A673 (cell line): Measurements from ENCODE around the gene C1QB. TPM values are rescaled to one million over a fixed set of nuclear protein-coding genes. Genes with fewer than 3 reads are reported as not detected.

Experiments used
- BruUV-seq: library from RNA; stranded (reverse); fragments of 400-500 nt; replicated peaks from 2 replicates; lab custom pipeline; 2021; lab: Mats Ljungman, UMichigan
- CTCF ChIA-PET: fragments of 300-600 bp; sonication (Branson Sonifier 250); formaldehyde crosslinking; loops from one replicate; lab custom pipeline; 2022; ENCODE audit warnings: antibody characterized with exemption; lab: Charles Lee
- POLR2A ChIA-PET: fragments of 300-600 bp; sonication (Branson Sonifier 250); formaldehyde crosslinking; loops from one replicate; lab custom pipeline; 2022; ENCODE audit warnings: antibody characterized with exemption; ENCODE audit not compliant: low non-redundant PET; lab: Charles Lee
- DNase-seq: peaks from one replicate; pipeline ENCODE4 v3.0.0-alpha.2; 2015; ENCODE audit warnings: low spot score
- H3K27ac ChIP-seq: fragments of 200-600 bp; sonication (generic); 2 replicates; pipeline ENCODE4 v1.5.1; 2016; ENCODE audit warnings: mixed run types, low read depth, mild to moderate bottlenecking, mixed read lengths, antibody characterized with exemption, low read length; ENCODE audit not compliant: poor library complexity, severe bottlenecking
- H3K27me3 ChIP-seq: fragments of 200-600 bp; sonication (generic); replicated peaks from 2 replicates; pipeline ENCODE4 v1.6.1; 2017; ENCODE audit warnings: mixed run types, low read depth, mild to moderate bottlenecking, mixed read lengths, antibody characterized with exemption, low read length; ENCODE audit not compliant: insufficient read depth, poor library complexity
- H3K36me3 ChIP-seq: fragments of 200-600 bp; sonication (generic); 2 replicates; pipeline ENCODE4 v1.6.1; 2016; ENCODE audit warnings: mixed run types, mild to moderate bottlenecking, mixed read lengths, antibody characterized with exemption, low read length; ENCODE audit not compliant: insufficient read depth, poor library complexity, severe bottlenecking
- H3K4me1 ChIP-seq: fragments of 200-600 bp; sonication (generic); 2 replicates; pipeline ENCODE4 v1.6.1; 2017; ENCODE audit warnings: mixed run types, mild to moderate bottlenecking, mixed read lengths, antibody characterized with exemption, low read length; ENCODE audit not compliant: insufficient read depth, poor library complexity, severe bottlenecking
- H3K4me3 ChIP-seq: fragments of 200-600 bp; sonication (generic); 2 replicates; pipeline ENCODE4 v1.5.1; 2016; ENCODE audit warnings: low read depth, mixed run types, mild to moderate bottlenecking, mixed read lengths, low read length; ENCODE audit not compliant: poor library complexity, severe bottlenecking
- H3K9me3 ChIP-seq: fragments of 200-600 bp; sonication (generic); 2 replicates; pipeline ENCODE4 v1.6.1; 2016; ENCODE audit warnings: mixed run types, low read depth, mild to moderate bottlenecking, mixed read lengths, antibody characterized with exemption, low read length; ENCODE audit not compliant: poor library complexity, severe bottlenecking
- CTCF ChIP-seq: fragments of 300-800, 200-600 bp; sonication (generic); conservative IDR thresholded peaks from 2 replicates; pipeline ENCODE4 v1.5.1; 2017; ENCODE audit warnings: low read depth, mild to moderate bottlenecking, antibody characterized with exemption, low read length, moderate library complexity, mixed read lengths
- EZH2 ChIP-seq: fragments of 200-600 bp; sonication (generic); IDR thresholded peaks from 2 replicates; pipeline ENCODE4 v1.6.1; 2017; ENCODE audit warnings: borderline replicate concordance, low read depth, mild to moderate bottlenecking, mixed read lengths, antibody characterized with exemption, low read length; ENCODE audit not compliant: poor library complexity, severe bottlenecking
- intact Hi-C: fragments of 100-400 bp; cut with micrococcal nuclease; formaldehyde crosslinking; loops from one replicate; pipeline ENCODE4 v1.10.0; 2022; ENCODE audit not compliant: unreplicated experiment
- total RNA-seq: library from RNA; stranded (reverse); gene quantifications from 2 replicates; pipeline ENCODE4 v1.2.3, GENCODE V29; 2021

The C1QB gene
- total RNA-seq, 1 experiment from 2014 or later = not detected

GRCh38 chr1:22681556-22682276 is 28.7 kb downstream of the C1QB start:
- POLR2A ChIA-PET = no interaction called here

GRCh38 chr1:22683547-22683946 is 30.5 kb downstream of the C1QB start:
- CTCF ChIA-PET = no interaction called here
- POLR2A ChIA-PET = no interaction called here
- intact Hi-C loops = no loop called here

More at GRCh38 chr1:22681556-22682276, 28.7 kb downstream of the C1QB start:
- no peak for DNase-seq
- H3K9me3 ChIP-seq = no peaks in the 10 kb centered on the region
- no peak overlapping the region for H3K4me3 ChIP-seq
- peaks cover 27% of the 10 kb centered on the region for H3K4me1 ChIP-seq
- H3K27ac ChIP-seq = no peak overlapping the region
- H3K36me3 ChIP-seq = no peaks in the 10 kb centered on the region
- CTCF ChIA-PET = no interaction called here
- no peaks in the 10 kb centered on the region for H3K27me3 ChIP-seq
- TF ChIP-seq CTCF (no peak), EZH2 (no peak)
- no TSS peak for BruUV-seq
- intact Hi-C loops = no loop called here

GRCh38 chr1:22685591-22686059 is 32.6 kb downstream of the C1QB start:
- Histone ChIP-seq H3K4me3 (no peak overlapping the region), H3K36me3 (no peaks in the 10 kb centered on the region), H3K27me3 (no peaks in the 10 kb centered on the region), H3K9me3 (no peaks in the 10 kb centered on the region), H3K4me1 (peaks cover 3% of the 10 kb centered on the region), H3K27ac (no peak overlapping the region)
- TF ChIP-seq CTCF (no peak), EZH2 (no peak)
- intact Hi-C loops = no loop called here
- no peak for DNase-seq
- ChIA-PET CTCF (no interaction called here), POLR2A (no interaction called here)
- no TSS peak for BruUV-seq

More at GRCh38 chr1:22683547-22683946, 30.5 kb downstream of the C1QB start:
- Histone ChIP-seq H3K36me3 (no peaks in the 10 kb centered on the region), H3K27me3 (no peaks in the 10 kb centered on the region), H3K9me3 (no peaks in the 10 kb centered on the region), H3K27ac (no peak overlapping the region), H3K4me1 (peaks cover 8% of the 10 kb centered on the region), H3K4me3 (no peak overlapping the region)
- DNase-seq = no peak
- TF ChIP-seq EZH2 = no peak
- no peak for TF ChIP-seq CTCF
- BruUV-seq = no TSS peak
